IMR-90 (cell line): ENCODE results near the gene ALKBH5. TPM values are rescaled to one million over a fixed set of nuclear protein-coding genes. Genes with fewer than 3 reads are reported as not detected.

ENCODE experiments used
- ATAC-seq: fragments of 200-7000 bp; cut with Tn5 transposase; 2 replicates; pipeline ENCODE4 v1.9.1; 2020; ENCODE audit warnings: low read depth, mild to moderate bottlenecking, moderate library complexity
- BruUV-seq: library from RNA; stranded (reverse); fragments of 400-500 nt; replicated peaks from 2 replicates; lab custom pipeline; 2021; lab: Mats Ljungman, UMichigan
- CTCF ChIA-PET: fragments of 300-600 bp; formaldehyde crosslinking; extraction: SDS; loops from one replicate; lab custom pipeline; 2021; ENCODE audit warnings: antibody characterized with exemption; lab: Yijun Ruan, JAX
- POLR2A ChIA-PET: fragments of 300-600 bp; sonication (Branson Sonifier 250); formaldehyde crosslinking; loops from one replicate; lab custom pipeline; 2022; ENCODE audit warnings: antibody characterized with exemption; ENCODE audit not compliant: unreplicated experiment; lab: Charles Lee
- DNase-seq: peaks from one replicate; pipeline ENCODE4 v3.0.0; 2013
- H2AFZ ChIP-seq: replicated peaks from 2 replicates; pipeline ENCODE3; 2013; ENCODE audit warnings: low read length, mild to moderate bottlenecking; ENCODE audit not compliant: poor library complexity
- H2AK5ac ChIP-seq: 2 replicates; pipeline ENCODE4 v1.6.1; 2013; ENCODE audit warnings: low read depth, low read length, inconsistent platforms
- H2AK9ac ChIP-seq: replicated peaks from 2 replicates; pipeline ENCODE3; 2013; ENCODE audit warnings: mild to moderate bottlenecking, low read depth, low read length, moderate library complexity; ENCODE audit not compliant: poor library complexity
- H2BK120ac ChIP-seq: 2 replicates; pipeline ENCODE4 v1.6.1; 2013; ENCODE audit warnings: low read depth, low read length, inconsistent platforms
- H2BK15ac ChIP-seq: 3 replicates; pipeline ENCODE4 v1.6.1; 2013; ENCODE audit warnings: low read depth, low read length, inconsistent platforms
- H2BK20ac ChIP-seq: 2 replicates; pipeline ENCODE4 v1.6.1; 2013; ENCODE audit warnings: low read depth, mild to moderate bottlenecking, inconsistent platforms, low read length, moderate library complexity
- H2BK5ac ChIP-seq: 2 replicates; pipeline ENCODE4 v1.6.1; 2013; ENCODE audit warnings: mild to moderate bottlenecking, low read depth, low read length, inconsistent platforms; ENCODE audit not compliant: poor library complexity, severe bottlenecking
- H3K14ac ChIP-seq: replicated peaks from 2 replicates; pipeline ENCODE4 v1.6.1; 2013; ENCODE audit warnings: low read depth, low read length, inconsistent platforms
- H3K18ac ChIP-seq: 2 replicates; pipeline ENCODE4 v1.6.1; 2013; ENCODE audit warnings: low read depth, low read length, control low read depth
- H3K23ac ChIP-seq: 2 replicates; pipeline ENCODE4 v1.6.1; 2013; ENCODE audit warnings: low read depth, low read length, inconsistent platforms
- H3K27ac ChIP-seq: 2 replicates; pipeline ENCODE4 v1.5.1; 2013; ENCODE audit warnings: mild to moderate bottlenecking, control low read depth, low read length; ENCODE audit not compliant: insufficient read depth
- H3K27me3 ChIP-seq: 2 replicates; pipeline ENCODE4 v1.6.1; 2013; ENCODE audit warnings: low read length; ENCODE audit not compliant: control insufficient read depth, insufficient read depth
- H3K36me3 ChIP-seq: 2 replicates; pipeline ENCODE4 v1.6.1; 2013; ENCODE audit warnings: low read length, mixed read lengths; ENCODE audit not compliant: control insufficient read depth, insufficient read depth
- H3K4ac ChIP-seq: 2 replicates; pipeline ENCODE4 v1.6.1; 2013; ENCODE audit warnings: low read depth, low read length, inconsistent platforms
- H3K4me1 ChIP-seq: 2 replicates; pipeline ENCODE4 v1.6.1; 2013; ENCODE audit warnings: low read length, mixed read lengths; ENCODE audit not compliant: control insufficient read depth, insufficient read depth
- H3K4me2 ChIP-seq: 2 replicates; pipeline ENCODE4 v1.6.1; 2013; ENCODE audit warnings: low read depth, mild to moderate bottlenecking, control low read depth, low read length, moderate library complexity
- H3K4me3 ChIP-seq: 2 replicates; pipeline ENCODE4 v1.5.1; 2013; ENCODE audit warnings: low read depth, mild to moderate bottlenecking, control low read depth, low read length, moderate library complexity; ENCODE audit not compliant: insufficient read depth
- H3K56ac ChIP-seq: 2 replicates; pipeline ENCODE4 v1.6.1; 2013; ENCODE audit warnings: low read length, inconsistent platforms; ENCODE audit not compliant: insufficient read depth; ENCODE audit errors: extremely low read depth
- H3K79me1 ChIP-seq, 2 experiments: 2 replicates each; pipeline ENCODE4 v1.6.1; 2013; ENCODE audit warnings: low read length in 2 of 2, inconsistent platforms in 1 of 2, low read depth in 1 of 2
- H3K9ac ChIP-seq: 2 replicates; pipeline ENCODE4 v1.6.1; 2013; ENCODE audit warnings: low read depth, low read length, control low read depth
- H3K9me1 ChIP-seq: 2 replicates; pipeline ENCODE4 v1.6.1; 2013; ENCODE audit warnings: low read length, inconsistent platforms; ENCODE audit not compliant: insufficient read depth
- H3K9me3 ChIP-seq: 2 replicates; pipeline ENCODE4 v1.6.1; 2013; ENCODE audit warnings: low read length; ENCODE audit not compliant: control insufficient read depth, insufficient read depth
- H4K20me1 ChIP-seq: 2 replicates; pipeline ENCODE4 v1.6.1; 2013; ENCODE audit warnings: low read length, inconsistent platforms; ENCODE audit not compliant: insufficient read depth
- H4K5ac ChIP-seq: 2 replicates; pipeline ENCODE4 v1.6.1; 2013; ENCODE audit warnings: mild to moderate bottlenecking, low read depth, low read length, control low read depth
- H4K8ac ChIP-seq, 2 experiments: 2 replicates each; pipeline ENCODE4 v1.6.1; 2013; ENCODE audit warnings: low read depth in 2 of 2, low read length in 2 of 2, control low read depth in 1 of 2, inconsistent platforms in 1 of 2
- H4K91ac ChIP-seq: 2 replicates; pipeline ENCODE4 v1.6.1; 2013; ENCODE audit warnings: low read depth, low read length, inconsistent platforms; ENCODE audit not compliant: insufficient read depth
- BHLHE40 ChIP-seq: fragments of 150-350 bp; IDR thresholded peaks from 2 replicates; pipeline ENCODE4 v1.6.1; 2016; ENCODE audit warnings: mild to moderate bottlenecking, low read depth, low read length
- CEBPB ChIP-seq: IDR thresholded peaks from 2 replicates; pipeline ENCODE4 v1.6.1; 2012; ENCODE audit warnings: low read depth, low read length, improper control_type of control experiment
- CHD1 ChIP-seq: IDR thresholded peaks from 2 replicates; pipeline ENCODE4 v1.6.1; 2012; ENCODE audit warnings: low read depth, low read length, improper control_type of control experiment
- CTCF ChIP-seq: conservative IDR thresholded peaks from 2 replicates; pipeline ENCODE4 v1.5.1; 2012; ENCODE audit warnings: mild to moderate bottlenecking, low read depth, low read length, improper control_type of control experiment
- ELK1 ChIP-seq: fragments of 150-350 bp; IDR thresholded peaks from 2 replicates; pipeline ENCODE4 v1.6.1; 2016; ENCODE audit warnings: low read depth, mild to moderate bottlenecking, low read length, moderate library complexity, borderline replicate concordance
- FOS ChIP-seq: fragments of 150-350 bp; IDR thresholded peaks from 2 replicates; pipeline ENCODE4 v1.6.1; 2016; ENCODE audit warnings: low read depth, low read length
- MAFK ChIP-seq: IDR thresholded peaks from 2 replicates; pipeline ENCODE4 v1.6.1; 2012; ENCODE audit warnings: low read depth, low read length, improper control_type of control experiment
- MAZ ChIP-seq: IDR thresholded peaks from 2 replicates; pipeline ENCODE4 v1.6.1; 2012; ENCODE audit warnings: low read depth, mild to moderate bottlenecking, low read length, improper control_type of control experiment, moderate library complexity, borderline replicate concordance
- MXI1 ChIP-seq: IDR thresholded peaks from 2 replicates; pipeline ENCODE4 v1.6.1; 2012; ENCODE audit warnings: low read depth, mild to moderate bottlenecking, low read length, moderate library complexity, borderline replicate concordance
- NFE2L2 ChIP-seq: fragments of 150-350 bp; IDR thresholded peaks from 2 replicates; pipeline ENCODE4 v1.6.1; 2016; ENCODE audit warnings: low read depth, mild to moderate bottlenecking, low read length
- POLR2A ChIP-seq: IDR thresholded peaks from 2 replicates; pipeline ENCODE4 v1.6.1; 2012; ENCODE audit warnings: mild to moderate bottlenecking, low read depth, low read length
- RAD21 ChIP-seq: IDR thresholded peaks from 2 replicates; pipeline ENCODE4 v1.6.1; 2012; ENCODE audit warnings: low read length, improper control_type of control experiment
- RCOR1 ChIP-seq: IDR thresholded peaks from 2 replicates; pipeline ENCODE4 v1.6.1; 2012; ENCODE audit warnings: mild to moderate bottlenecking, low read length, improper control_type of control experiment; ENCODE audit not compliant: insufficient replicate concordance
- RFX5 ChIP-seq: IDR thresholded peaks from 2 replicates; pipeline ENCODE4 v1.8.0; 2012; ENCODE audit warnings: low read depth, mild to moderate bottlenecking, low read length, moderate library complexity
- SMC3 ChIP-seq: fragments of 150-350 bp; IDR thresholded peaks from 2 replicates; pipeline ENCODE4 v1.6.1; 2016; ENCODE audit warnings: low read depth, mild to moderate bottlenecking, antibody characterized with exemption, low read length, moderate library complexity
- WGBS, 2 experiments: methylation state at CpG; one replicate each; pipeline versions ENCODE4 v1.1.5 to v1.1.7; 2013; ENCODE audit warnings: missing lambda C conversion rate in 2 of 2; ENCODE audit not compliant: insufficient read length in 1 of 2; ENCODE audit errors: extremely low coverage in 2 of 2; 5-methylcytosine and 5-hydroxymethylcytosine counted together
- dilution Hi-C: fragments of 300-500 bp; cut with HindIII; formaldehyde crosslinking; loops from one replicate; pipeline ENCODE4 v1.14.3; 2018; ENCODE audit warnings: low sequenced_read_pairs; ENCODE audit not compliant: unreplicated experiment
- in situ Hi-C: fragments of 300-500 bp; cut with MboI; formaldehyde crosslinking; loops from 3 replicates; pipeline ENCODE4 v1.14.3; 2019; ENCODE audit warnings: low sequenced_read_pairs, inconsistent platforms, mixed read lengths
- intact Hi-C: fragments of 100-400 bp; cut with micrococcal nuclease; formaldehyde crosslinking; loops from 2 replicates; pipeline ENCODE4 v1.10.0; 2022
- polyA plus RNA-seq, 3 experiments: library from polyadenylated mRNA; depleted of rRNA; stranded (reverse); fragments of >200 nt; gene quantifications; 2 replicates each; pipeline ENCODE4 v1.2.3, GENCODE V29; 2012; ENCODE audit warnings: low replicate concordance in 1 of 3
- total RNA-seq: library from RNA; depleted of rRNA; stranded (reverse); fragments of >200 nt; gene quantifications from 2 replicates; pipeline ENCODE4 v1.2.3, GENCODE V29; 2012
- TF ChIP-seq, protein P1 (sequence below): fragments of 150-350 bp; IDR thresholded peaks from 2 replicates; pipeline ENCODE4 v1.6.1; 2017; ENCODE audit warnings: mild to moderate bottlenecking, antibody characterized with exemption, low read length, low read depth

Gene ALKBH5
- total and polyA plus RNA-seq, 2 of the 4 experiments (the other 2 are of a cell fraction), result 57.6 to 79.6 TPM

DNA sequence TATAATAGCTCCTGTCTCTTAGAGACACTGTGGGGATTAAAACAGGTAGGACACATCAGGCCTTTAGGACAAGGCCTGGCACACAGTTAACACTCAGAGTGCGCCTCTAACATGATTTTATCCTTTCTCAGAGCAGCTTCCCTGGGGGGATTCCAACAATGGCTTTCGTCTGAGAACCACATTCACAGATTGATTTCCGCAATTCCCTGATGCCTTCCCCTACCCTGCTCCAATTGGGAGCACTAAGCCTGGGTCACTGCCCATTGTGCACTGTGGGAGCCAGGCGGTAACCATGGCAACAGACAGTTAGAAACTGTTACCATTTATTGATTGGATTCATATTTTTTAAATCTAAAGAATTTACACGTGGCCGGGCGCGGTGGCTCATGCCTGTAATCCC, 5.9 kb upstream of the ALKBH5 start:
- H3K27ac ChIP-seq, result no peak overlapping the region
- CTCF ChIA-PET, result interaction anchor here (0.6 kb wide), 1 partner anchor 122 kb away, joined by 3 read pairs; no protein-coding TSS in a partner anchor
- peaks cover 15% of the 10 kb centered on the region for H3K4me1 ChIP-seq
- H4K20me1 ChIP-seq, result no peaks in the 10 kb centered on the region
- no peak for DNase-seq
- H2BK20ac ChIP-seq, result no peak overlapping the region
- no peak for TF ChIP-seq MAZ
- no peak for TF ChIP-seq POLR2A
- no peak for TF ChIP-seq MXI1
- no peak for TF ChIP-seq ELK1
- no peak for TF ChIP-seq RCOR1
- no peak for TF ChIP-seq CEBPB
- no peak for TF ChIP-seq NFE2L2
- TF ChIP-seq FOS, result no peak
- TF ChIP-seq CHD1, result no peak
- TF ChIP-seq SMC3, result no peak
- no peak for TF ChIP-seq BHLHE40
- no peak for TF ChIP-seq CTCF
- TF ChIP-seq, protein P1, sequence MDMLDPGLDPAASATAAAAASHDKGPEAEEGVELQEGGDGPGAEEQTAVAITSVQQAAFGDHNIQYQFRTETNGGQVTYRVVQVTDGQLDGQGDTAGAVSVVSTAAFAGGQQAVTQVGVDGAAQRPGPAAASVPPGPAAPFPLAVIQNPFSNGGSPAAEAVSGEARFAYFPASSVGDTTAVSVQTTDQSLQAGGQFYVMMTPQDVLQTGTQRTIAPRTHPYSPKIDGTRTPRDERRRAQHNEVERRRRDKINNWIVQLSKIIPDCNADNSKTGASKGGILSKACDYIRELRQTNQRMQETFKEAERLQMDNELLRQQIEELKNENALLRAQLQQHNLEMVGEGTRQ, result no peak
- no peak for TF ChIP-seq RAD21
- TF ChIP-seq MAFK, result no peak
- TF ChIP-seq RFX5, result no peak
- no peak overlapping the region for H2BK5ac ChIP-seq
- in situ Hi-C loops, result no loop called here
- H4K91ac ChIP-seq, result no peak overlapping the region
- H3K79me1 ChIP-seq, result peaks cover 6 to 7% of the 10 kb centered on the region in 2 experiments; a peak in 3 of 4 replicates
- no peak overlapping the region for H2BK15ac ChIP-seq
- intact Hi-C loops, result no loop called here
- H3K36me3 ChIP-seq, result no peaks in the 10 kb centered on the region
- no peak overlapping the region for H3K4me3 ChIP-seq
- H4K8ac ChIP-seq, result no peak overlapping the region
- no peak overlapping the region for H3K4me2 ChIP-seq
- POLR2A ChIA-PET, result no interaction called here
- no peaks in the 10 kb centered on the region for H3K9me3 ChIP-seq
- no peak overlapping the region for H2AK9ac ChIP-seq
- no peak overlapping the region for H3K14ac ChIP-seq
- no CpG with 5 or more reads among the region's 8 CpGs for WGBS, 2 experiments
- no peak overlapping the region for H3K9ac ChIP-seq
- no peak overlapping the region for H2AK5ac ChIP-seq
- peaks cover 13% of the 10 kb centered on the region for H3K9me1 ChIP-seq
- BruUV-seq, result no TSS peak
- H2BK120ac ChIP-seq, result no peak overlapping the region
- H2AFZ ChIP-seq, result no peak overlapping the region
- ATAC-seq, result no peak
- H3K56ac ChIP-seq, result no peak overlapping the region
- no peak overlapping the region for H3K4ac ChIP-seq
- no peak overlapping the region for H3K18ac ChIP-seq
- H3K23ac ChIP-seq, result no peak overlapping the region
- H4K5ac ChIP-seq, result no peak overlapping the region
- dilution Hi-C loops, result no loop called here
- no peaks in the 10 kb centered on the region for H3K27me3 ChIP-seq
